ENCODE measurements around the gene LCE3D.

The LCE3D gene

DNA sequence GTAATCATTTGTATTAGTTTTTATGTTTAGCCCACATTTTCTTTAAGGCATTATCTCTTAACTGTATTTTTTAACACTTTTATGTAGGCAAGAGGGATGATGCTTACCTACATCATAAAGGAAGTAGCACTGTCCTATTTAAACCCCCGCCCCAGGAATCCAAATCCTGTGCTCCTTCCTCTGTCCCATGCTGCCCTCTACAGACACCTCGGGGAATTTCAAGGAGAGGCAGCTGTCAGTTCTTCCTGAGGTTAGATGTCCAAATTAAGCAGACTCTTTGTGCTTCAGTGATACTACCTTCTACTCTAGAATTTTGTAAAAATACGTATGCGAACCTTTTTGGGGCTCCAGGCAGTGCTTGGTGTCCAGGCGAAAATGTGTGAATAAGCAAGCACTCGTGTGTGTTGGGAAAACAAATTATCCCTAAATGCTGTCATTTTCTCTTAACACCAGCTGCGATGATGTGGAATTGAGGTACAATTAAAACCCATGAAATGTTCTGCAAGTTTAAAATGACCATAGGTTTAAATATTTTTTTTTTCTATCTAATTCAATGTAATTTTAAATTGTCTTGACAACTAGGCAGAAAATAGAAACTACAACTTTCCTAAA is 46.9 kb downstream of the LCE3D start:
- TF ChIP-seq, protein P1, sequence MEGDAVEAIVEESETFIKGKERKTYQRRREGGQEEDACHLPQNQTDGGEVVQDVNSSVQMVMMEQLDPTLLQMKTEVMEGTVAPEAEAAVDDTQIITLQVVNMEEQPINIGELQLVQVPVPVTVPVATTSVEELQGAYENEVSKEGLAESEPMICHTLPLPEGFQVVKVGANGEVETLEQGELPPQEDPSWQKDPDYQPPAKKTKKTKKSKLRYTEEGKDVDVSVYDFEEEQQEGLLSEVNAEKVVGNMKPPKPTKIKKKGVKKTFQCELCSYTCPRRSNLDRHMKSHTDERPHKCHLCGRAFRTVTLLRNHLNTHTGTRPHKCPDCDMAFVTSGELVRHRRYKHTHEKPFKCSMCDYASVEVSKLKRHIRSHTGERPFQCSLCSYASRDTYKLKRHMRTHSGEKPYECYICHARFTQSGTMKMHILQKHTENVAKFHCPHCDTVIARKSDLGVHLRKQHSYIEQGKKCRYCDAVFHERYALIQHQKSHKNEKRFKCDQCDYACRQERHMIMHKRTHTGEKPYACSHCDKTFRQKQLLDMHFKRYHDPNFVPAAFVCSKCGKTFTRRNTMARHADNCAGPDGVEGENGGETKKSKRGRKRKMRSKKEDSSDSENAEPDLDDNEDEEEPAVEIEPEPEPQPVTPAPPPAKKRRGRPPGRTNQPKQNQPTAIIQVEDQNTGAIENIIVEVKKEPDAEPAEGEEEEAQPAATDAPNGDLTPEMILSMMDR (IDR thresholded peaks at IDR 0.05; ENCODE audit: low read length, missing control alignments) = peak; percentile 71
- DNase-seq (ENCODE audit: low read depth) = peak; percentile 36
- no peak overlapping the region for H3K4me3 ChIP-seq (replicated peaks; ENCODE audit: low read depth, low read length)
